RWPE1 (cell line): ENCODE data around the gene TMEM52.

Source experiments
- CTCF ChIA-PET: fragments of 350-600 bp; sonication (Branson Sonifier 250); formaldehyde crosslinking; extraction: SDS; loops from one replicate; lab custom pipeline; 2021; lab: Yijun Ruan, JAX
- POLR2A ChIA-PET: fragments of 400-600 bp; formaldehyde crosslinking; extraction: SDS; loops from one replicate; lab custom pipeline; 2020; ENCODE audit warnings: antibody characterized with exemption; ENCODE audit not compliant: low non-redundant PET; lab: Yijun Ruan, JAX
- DNase-seq: peaks from one replicate; pipeline ENCODE4 v3.0.0; 2012; ENCODE audit warnings: low spot score
- H3K27ac ChIP-seq: fragments of 450-650 bp; 2 replicates; pipeline ENCODE4 v1.5.1; 2017
- TF ChIP-seq, protein P1 (sequence below): fragments of 450-650 bp; conservative IDR thresholded peaks from 2 replicates; pipeline ENCODE4 v1.5.1; 2017; ENCODE audit warnings: low read depth, mild to moderate bottlenecking

TMEM52 gene

DNA sequence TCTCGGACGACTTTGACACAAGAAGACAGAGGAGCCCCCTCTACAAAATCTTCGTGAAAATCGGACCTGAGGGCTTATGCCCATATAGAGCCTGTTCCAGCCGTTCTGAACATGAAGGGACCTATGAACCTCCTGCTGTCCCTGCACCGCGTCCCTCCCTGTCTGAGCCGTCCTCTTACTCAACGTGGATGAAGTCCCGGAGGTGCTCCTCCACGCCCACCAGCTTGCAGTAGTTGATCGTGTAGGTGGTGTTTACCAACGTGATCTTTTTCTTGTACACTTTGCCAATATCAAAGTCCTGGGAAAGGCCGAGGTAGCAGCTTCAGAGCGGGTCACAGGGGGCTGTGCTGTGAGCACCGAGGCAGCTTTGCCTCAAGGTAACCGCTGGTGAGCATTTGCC is 44.5 kb upstream of the TMEM52 start:
- TF ChIP-seq, protein P1, sequence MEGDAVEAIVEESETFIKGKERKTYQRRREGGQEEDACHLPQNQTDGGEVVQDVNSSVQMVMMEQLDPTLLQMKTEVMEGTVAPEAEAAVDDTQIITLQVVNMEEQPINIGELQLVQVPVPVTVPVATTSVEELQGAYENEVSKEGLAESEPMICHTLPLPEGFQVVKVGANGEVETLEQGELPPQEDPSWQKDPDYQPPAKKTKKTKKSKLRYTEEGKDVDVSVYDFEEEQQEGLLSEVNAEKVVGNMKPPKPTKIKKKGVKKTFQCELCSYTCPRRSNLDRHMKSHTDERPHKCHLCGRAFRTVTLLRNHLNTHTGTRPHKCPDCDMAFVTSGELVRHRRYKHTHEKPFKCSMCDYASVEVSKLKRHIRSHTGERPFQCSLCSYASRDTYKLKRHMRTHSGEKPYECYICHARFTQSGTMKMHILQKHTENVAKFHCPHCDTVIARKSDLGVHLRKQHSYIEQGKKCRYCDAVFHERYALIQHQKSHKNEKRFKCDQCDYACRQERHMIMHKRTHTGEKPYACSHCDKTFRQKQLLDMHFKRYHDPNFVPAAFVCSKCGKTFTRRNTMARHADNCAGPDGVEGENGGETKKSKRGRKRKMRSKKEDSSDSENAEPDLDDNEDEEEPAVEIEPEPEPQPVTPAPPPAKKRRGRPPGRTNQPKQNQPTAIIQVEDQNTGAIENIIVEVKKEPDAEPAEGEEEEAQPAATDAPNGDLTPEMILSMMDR, result no peak
- CTCF ChIA-PET, result no interaction called here
- no peak overlapping the region for H3K27ac ChIP-seq
- POLR2A ChIA-PET, result no interaction called here
- DNase-seq, result no peak

DNA sequence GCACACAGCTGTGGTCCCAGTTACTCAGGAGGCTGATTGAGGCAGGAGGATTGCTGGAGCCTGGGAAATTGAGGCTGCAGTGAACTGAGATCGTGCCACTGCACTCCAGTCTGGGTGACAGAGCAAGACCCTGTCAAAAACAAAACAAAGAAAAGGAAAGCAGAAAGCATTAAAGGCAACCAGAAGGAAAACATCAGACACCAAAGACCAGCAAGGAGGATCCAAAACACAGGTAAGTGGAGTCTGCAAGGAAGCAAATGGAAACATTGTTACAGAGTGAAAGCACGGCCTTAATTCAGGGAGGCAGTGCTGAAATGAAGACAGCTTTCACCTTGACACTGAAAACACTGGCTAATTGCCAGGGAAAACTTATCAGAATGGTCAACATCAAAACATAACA is 43.7 kb upstream of the TMEM52 start:
- no peak overlapping the region for H3K27ac ChIP-seq
- no peak for DNase-seq
- TF ChIP-seq, protein P1, result no peak
- CTCF ChIA-PET, result interaction anchor here (5.4 kb wide), 1 partner anchor 82 kb away, joined by 69 read pairs; no protein-coding TSS in a partner anchor
- POLR2A ChIA-PET, result no interaction called here

DNA sequence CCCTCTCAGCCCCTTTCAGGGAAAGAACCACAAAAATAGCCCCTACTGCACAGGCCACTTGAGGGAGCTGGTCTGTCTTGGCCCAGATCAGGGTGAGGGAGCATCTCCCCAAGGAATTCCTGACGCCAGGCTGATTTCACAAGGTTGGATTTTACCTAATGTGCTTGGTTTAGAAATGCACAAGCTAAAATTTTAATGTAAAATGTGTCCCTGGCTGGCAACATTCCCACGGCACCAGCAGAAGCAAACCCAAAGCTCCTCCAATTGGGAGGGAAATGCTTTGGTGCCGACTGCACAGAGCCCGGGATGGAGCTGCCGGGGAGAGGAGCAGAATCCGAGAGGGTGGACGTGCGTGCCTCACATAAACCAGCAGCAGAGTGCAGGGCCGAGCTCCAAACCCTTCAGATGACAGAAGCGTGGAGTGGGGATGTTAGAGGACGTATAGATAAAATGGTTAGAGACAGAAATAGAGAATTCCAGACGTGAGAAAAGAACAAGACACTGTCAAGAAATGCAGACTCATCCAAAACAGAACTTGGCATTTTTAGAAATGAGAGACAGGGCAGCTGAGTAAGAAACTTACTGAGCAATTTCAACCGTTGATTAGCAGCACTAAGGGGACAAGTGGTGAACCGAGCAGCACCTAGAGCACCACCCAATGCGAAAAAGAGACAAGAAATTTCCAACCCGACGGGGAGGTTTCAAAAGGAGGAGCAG is 41.6 kb upstream of the TMEM52 start:
- TF ChIP-seq, protein P1, result no peak
- no peak for DNase-seq
- POLR2A ChIA-PET, result no interaction called here
- H3K27ac ChIP-seq, result no peak overlapping the region
- CTCF ChIA-PET, result interaction anchor here (0.6 to 5.4 kb wide), 12 partner anchors 13 to 214 kb away, joined by 3 to 69 read pairs (median 4); partner anchors contain the start of gene PRKCZ

DNA sequence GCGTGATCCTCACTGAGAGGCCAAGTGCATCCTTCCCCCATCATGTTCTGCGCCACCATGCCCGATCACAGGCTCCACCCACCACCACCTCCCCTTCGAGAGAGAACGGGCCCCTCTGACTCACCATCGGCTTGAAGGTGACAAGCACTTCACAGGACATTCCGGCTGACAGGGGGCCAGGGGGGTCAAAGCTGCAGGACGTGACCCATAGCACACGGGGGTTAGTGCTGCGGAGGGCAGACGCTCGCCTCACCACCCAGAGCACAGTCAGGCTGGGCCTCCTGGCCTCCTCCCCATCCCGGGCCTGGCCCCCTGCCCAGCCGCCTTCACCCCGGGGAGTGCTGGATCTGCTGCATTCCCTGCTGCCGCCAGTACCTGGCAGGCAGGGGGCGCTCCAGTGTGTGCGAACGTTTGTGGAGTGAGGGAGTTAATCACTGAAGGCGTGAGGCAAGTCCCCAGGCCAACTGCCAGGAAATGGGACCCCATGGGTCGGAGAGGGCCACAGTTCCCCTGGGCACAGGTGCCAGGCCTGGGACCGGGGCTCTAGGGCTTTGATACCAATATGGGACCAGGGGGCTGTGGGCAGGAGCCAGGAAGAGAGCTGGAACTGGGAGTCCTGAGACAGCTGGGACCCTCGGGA is 40.9 kb upstream of the TMEM52 start:
- POLR2A ChIA-PET, result no interaction called here
- H3K27ac ChIP-seq, result no peak overlapping the region
- CTCF ChIA-PET, result interaction anchor here (0.6 to 5.4 kb wide), 12 partner anchors 12 to 214 kb away, joined by 3 to 69 read pairs (median 4); partner anchors contain the start of gene PRKCZ
- TF ChIP-seq, protein P1, result peak; percentile 77
- peak; percentile 88 for DNase-seq

DNA sequence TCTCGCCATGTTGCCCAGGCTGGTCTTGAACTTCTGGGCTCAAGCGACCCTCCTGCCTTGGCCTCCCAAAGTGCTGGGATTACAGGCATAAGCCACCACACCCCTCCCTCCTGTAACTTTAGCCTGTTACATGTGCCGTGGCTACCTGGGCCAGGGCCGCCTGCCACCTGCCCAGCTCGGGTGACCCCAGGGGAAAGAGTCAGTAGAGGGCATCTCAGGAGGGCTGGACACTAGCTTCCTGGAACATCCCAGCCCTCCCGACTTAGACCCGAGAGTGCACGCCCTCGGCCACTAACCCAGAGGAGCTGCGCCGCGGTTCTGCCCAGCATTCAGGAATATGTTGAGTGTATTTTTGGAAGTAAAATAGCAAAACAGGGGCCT is 40.4 kb upstream of the TMEM52 start:
- no peak for DNase-seq
- no peak overlapping the region for H3K27ac ChIP-seq
- TF ChIP-seq, protein P1, result no peak
- ChIA-PET CTCF (interaction anchor here (0.5 to 5.4 kb wide), 6 partner anchors 11 to 214 kb away, joined by 3 to 69 read pairs (median 4); partner anchors contain the start of gene PRKCZ), POLR2A (no interaction called here)

DNA sequence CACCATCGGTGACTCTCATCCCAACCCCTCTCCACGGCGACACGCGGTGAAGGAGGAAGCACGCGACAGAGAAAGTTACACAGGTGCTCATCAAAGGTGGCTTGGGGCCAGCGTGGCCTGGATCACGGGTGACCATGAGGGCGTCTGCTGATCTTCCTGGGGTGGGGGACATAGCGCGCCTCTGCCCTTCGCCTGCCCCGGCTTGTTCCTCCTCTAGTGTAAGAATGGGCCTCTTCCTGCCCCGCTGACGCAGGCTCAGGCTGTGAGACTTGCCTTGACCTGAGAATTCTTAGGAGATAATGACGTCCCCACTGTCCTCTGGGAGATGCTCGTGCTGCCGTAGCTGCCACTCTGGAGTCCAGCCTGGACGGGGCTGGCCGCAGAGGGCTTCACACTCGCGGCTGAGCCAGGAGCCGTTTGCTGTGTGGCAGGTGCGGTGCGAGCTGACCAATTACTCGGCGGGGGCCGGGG is 39.0 kb upstream of the TMEM52 start:
- POLR2A ChIA-PET, result no interaction called here
- TF ChIP-seq, protein P1, result no peak
- CTCF ChIA-PET, result interaction anchor here (5.4 kb wide), 1 partner anchor 87 kb away, joined by 69 read pairs; no protein-coding TSS in a partner anchor
- DNase-seq, result no peak
- peak overlapping the region; percentile 5; the same call in 1 of the 2 replicates for H3K27ac ChIP-seq
